Measurements from ENCODE around the gene UBC. TPM values are rescaled to one million over a fixed set of nuclear protein-coding genes. Genes with fewer than 3 reads are reported as not detected.

UBC gene
- total and polyA plus RNA-seq, 2 donors (not counting 1 experiment from before 2014, with no cell fraction given) = 953 to 4,477 TPM

DNA sequence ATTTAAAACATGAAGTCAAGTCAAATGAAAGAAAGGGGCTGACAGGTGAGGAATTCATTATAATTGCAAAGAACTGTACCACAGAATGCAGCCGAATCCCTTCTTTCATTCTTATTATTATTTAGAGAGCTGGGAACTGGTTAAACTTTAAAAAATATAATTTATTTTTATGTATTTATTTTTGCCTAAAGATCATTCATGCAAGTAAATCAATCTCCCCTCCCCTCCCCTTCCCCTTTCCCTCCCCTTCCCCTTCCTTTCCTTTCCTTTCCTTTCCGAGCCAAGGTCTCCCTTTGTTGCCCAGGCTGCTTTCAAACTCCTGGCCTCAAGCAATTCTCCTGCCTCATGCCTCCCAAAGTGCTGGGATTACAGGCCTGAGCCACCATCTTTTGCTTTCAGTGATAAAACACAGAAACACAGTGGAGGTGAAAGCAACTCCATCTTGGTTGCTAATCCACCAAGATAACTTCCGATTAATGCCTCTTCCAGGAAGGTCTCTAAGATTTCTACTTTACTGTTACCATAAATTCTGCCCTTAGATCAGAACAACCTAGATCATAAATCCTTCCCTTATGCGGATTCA is 6.0 kb upstream of the UBC start:
- no peaks in the 10 kb centered on the region for H3K27me3 Mint-ChIP-seq
- ChIA-PET POLR2A (interaction anchor here (1.2 to 1.9 kb wide), 3 partner anchors 10 to 18 kb away, joined by 3 to 11 read pairs (median 7); no protein-coding TSS in a partner anchor), CTCF (interaction anchor here (0.7 to 17.1 kb wide), 5 partner anchors 11 to 1533 kb away, joined by 3 to 392 read pairs (median 4); no protein-coding TSS in a partner anchor)
- H3K4me2 ChIP-seq (replicated peaks; ENCODE audit: low read depth, low read length, poor library complexity, severe bottlenecking) = peak overlapping the region; percentile 78
- no peak for TF ChIP-seq EZH2 (IDR thresholded peaks at IDR 0.05; ENCODE audit: borderline replicate concordance, insufficient read depth, low read depth, low read length, poor library complexity, severe bottlenecking)
- TF ChIP-seq, protein P1, sequence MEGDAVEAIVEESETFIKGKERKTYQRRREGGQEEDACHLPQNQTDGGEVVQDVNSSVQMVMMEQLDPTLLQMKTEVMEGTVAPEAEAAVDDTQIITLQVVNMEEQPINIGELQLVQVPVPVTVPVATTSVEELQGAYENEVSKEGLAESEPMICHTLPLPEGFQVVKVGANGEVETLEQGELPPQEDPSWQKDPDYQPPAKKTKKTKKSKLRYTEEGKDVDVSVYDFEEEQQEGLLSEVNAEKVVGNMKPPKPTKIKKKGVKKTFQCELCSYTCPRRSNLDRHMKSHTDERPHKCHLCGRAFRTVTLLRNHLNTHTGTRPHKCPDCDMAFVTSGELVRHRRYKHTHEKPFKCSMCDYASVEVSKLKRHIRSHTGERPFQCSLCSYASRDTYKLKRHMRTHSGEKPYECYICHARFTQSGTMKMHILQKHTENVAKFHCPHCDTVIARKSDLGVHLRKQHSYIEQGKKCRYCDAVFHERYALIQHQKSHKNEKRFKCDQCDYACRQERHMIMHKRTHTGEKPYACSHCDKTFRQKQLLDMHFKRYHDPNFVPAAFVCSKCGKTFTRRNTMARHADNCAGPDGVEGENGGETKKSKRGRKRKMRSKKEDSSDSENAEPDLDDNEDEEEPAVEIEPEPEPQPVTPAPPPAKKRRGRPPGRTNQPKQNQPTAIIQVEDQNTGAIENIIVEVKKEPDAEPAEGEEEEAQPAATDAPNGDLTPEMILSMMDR (IDR thresholded peaks at IDR 0.05) = no peak
- H3K27ac ChIP-seq (ENCODE audit: low read length in 2 of 2) = peak overlapping the region; percentile 93 to 95
- H3K9me3 ChIP-seq (ENCODE audit: control extremely low read depth in 1 of 3, control insufficient read depth in 2 of 3, insufficient read depth in 1 of 3, low read length in 2 of 3) = no peaks in the 10 kb centered on the region
- ATAC-seq (ENCODE audit: low read depth) (no peak), DNase-seq (no peak)
- H3K4me1 ChIP-seq (ENCODE audit: control insufficient read depth in 2 of 2, insufficient read depth in 2 of 2, low read length in 2 of 2) = peaks cover 70% of the 10 kb centered on the region in 2 donors
- H3K4me1 Mint-ChIP-seq = peaks cover 66% of the 10 kb centered on the region
- H3K36me3 ChIP-seq (replicated peaks in 1 of 2; ENCODE audit: control extremely low read depth in 1 of 2, control insufficient read depth in 1 of 2, extremely low read depth in 1 of 2, insufficient read depth in 2 of 2, low read length in 1 of 2) = no peaks in the 10 kb centered on the region
- no peaks in the 10 kb centered on the region for H3K27me3 ChIP-seq (replicated peaks in 1 of 4; ENCODE audit: control extremely low read depth in 1 of 4, control insufficient read depth in 3 of 4, insufficient read depth in 4 of 4, low read length in 3 of 4)
- peak overlapping the region in 3 of 5 experiments; percentile 37 to 60 (median 49) for H3K4me3 ChIP-seq (ENCODE audit: control extremely low read depth in 1 of 5, extremely low read depth in 1 of 5, insufficient read depth in 1 of 5, low read depth in 2 of 5, low read length in 4 of 5)
- peak overlapping the region; percentile 59 for H3K9ac ChIP-seq (ENCODE audit: low read length)
- peaks cover 7% of the 10 kb centered on the region for H3K79me2 ChIP-seq (ENCODE audit: control insufficient read depth, insufficient read depth, low read length)
- no peak overlapping the region for H2AFZ ChIP-seq (ENCODE audit: insufficient read depth, low read depth, low read length, poor library complexity, severe bottlenecking)
- WGBS (ENCODE audit: insufficient coverage) = 73% methylated on average over 2 of the region's 4 CpGs
- H3K9me3 Mint-ChIP-seq (ENCODE audit: insufficient read depth) = no peaks in the 10 kb centered on the region
- H3K4me3 Mint-ChIP-seq = peak overlapping the region; percentile 90
- intact Hi-C loops (cut with micrococcal nuclease) = loop anchor here (2.0 to 10.0 kb wide), 4 partner anchors 14 to 356 kb away; partner anchors contain the start of gene NCOR2
- peak overlapping the region; percentile 97 for H3K27ac Mint-ChIP-seq
- no peaks in the 10 kb centered on the region for H4K20me1 ChIP-seq (ENCODE audit: control insufficient read depth, insufficient read depth, low read length, poor library complexity, severe bottlenecking)
